ENCODE measurements around the gene PLEKHJ1. TPM values are rescaled to one million over a fixed set of nuclear protein-coding genes. Genes with fewer than 3 reads are reported as not detected.
A peak's percentile ranks its signal among the peaks of the same experiment; 100 is the strongest.

The PLEKHJ1 gene
- total and polyA plus RNA-seq, 9 of the 15 experiments (the other 6 are each of a cell fraction or from before 2014, with no cell fraction given): 1.5 to 188 (median 63.9) TPM

DNA sequence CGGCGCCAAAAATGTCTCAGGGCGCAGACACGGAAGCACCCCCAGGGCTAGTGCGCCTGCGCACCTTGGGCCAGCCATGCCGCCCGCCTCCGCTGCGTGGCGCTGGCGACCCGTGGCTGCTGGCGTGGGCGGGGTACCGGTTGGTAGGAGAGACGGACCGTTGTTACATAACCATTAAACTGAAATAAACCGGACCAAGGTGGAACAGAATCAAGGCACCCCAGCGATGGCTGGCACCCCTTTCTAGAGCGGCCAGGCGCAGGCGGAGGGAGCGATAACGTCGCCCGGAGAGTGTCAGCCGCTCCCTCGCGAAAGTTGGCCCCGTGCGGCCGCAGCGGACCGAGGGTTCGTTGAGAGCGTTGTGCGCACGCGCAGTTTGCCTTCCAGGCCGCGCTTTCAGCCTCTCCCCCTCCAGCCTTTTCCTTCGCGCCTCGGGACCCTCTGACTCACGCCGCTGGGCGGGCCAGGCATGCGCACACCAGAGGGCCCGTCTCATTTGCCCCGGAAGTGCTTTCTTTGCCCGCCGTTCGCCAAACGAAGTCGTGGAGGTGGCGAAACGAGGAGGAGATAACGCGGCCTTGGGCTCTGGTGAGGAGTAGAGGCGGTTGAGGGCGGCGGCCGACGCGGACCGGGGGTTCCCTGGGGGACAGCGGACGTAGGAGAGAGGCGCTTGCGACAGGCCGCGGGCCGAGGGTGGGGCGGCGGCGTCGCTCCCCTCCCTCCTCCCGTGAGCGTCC, at the start of gene PLEKHJ1, which contains the start of gene SF3A2 (continued):
- TF ChIP-seq, protein P1, sequence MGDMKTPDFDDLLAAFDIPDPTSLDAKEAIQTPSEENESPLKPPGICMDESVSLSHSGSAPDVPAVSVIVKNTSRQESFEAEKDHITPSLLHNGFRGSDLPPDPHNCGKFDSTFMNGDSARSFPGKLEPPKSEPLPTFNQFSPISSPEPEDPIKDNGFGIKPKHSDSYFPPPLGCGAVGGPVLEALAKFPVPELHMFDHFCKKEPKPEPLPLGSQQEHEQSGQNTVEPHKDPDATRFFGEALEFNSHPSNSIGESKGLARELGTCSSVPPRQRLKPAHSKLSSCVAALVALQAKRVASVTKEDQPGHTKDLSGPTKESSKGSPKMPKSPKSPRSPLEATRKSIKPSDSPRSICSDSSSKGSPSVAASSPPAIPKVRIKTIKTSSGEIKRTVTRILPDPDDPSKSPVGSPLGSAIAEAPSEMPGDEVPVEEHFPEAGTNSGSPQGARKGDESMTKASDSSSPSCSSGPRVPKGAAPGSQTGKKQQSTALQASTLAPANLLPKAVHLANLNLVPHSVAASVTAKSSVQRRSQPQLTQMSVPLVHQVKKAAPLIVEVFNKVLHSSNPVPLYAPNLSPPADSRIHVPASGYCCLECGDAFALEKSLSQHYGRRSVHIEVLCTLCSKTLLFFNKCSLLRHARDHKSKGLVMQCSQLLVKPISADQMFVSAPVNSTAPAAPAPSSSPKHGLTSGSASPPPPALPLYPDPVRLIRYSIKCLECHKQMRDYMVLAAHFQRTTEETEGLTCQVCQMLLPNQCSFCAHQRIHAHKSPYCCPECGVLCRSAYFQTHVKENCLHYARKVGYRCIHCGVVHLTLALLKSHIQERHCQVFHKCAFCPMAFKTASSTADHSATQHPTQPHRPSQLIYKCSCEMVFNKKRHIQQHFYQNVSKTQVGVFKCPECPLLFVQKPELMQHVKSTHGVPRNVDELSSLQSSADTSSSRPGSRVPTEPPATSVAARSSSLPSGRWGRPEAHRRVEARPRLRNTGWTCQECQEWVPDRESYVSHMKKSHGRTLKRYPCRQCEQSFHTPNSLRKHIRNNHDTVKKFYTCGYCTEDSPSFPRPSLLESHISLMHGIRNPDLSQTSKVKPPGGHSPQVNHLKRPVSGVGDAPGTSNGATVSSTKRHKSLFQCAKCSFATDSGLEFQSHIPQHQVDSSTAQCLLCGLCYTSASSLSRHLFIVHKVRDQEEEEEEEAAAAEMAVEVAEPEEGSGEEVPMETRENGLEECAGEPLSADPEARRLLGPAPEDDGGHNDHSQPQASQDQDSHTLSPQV (IDR thresholded peaks at IDR 0.05): peak; percentile 84
- TF ChIP-seq HMG20A (CRISPR knock-in tag; conservative IDR thresholded peaks at IDR 0.05) (no peak), NBN (IDR thresholded peaks at IDR 0.05; ENCODE audit: low read depth) (peak; percentile 45; the same call in 1 of the 2 replicates), CBX5 (IDR thresholded peaks at IDR 0.05; ENCODE audit: borderline replicate concordance, low read depth) (no peak), ARID4B (CRISPR knock-in tag; IDR thresholded peaks at IDR 0.05) (peak; percentile 93), UBTF (IDR thresholded peaks at IDR 0.05; ENCODE audit: borderline replicate concordance in 1 of 2, low read depth in 2 of 2, low read length in 2 of 2) (peak; percentile 27 to 89; a peak in 1 of 4 replicates), ZNF146 (CRISPR knock-in tag; IDR thresholded peaks at IDR 0.05; ENCODE audit: unreplicated experiment) (no peak), SMARCC2 (IDR thresholded peaks at IDR 0.05; ENCODE audit: low read depth) (no peak), FOXA1 (IDR thresholded peaks at IDR 0.05; ENCODE audit: borderline replicate concordance) (no peak), TAF15 (IDR thresholded peaks at IDR 0.05; ENCODE audit: low read depth, low read length) (no peak), ZNF282 (CRISPR knock-in tag; IDR thresholded peaks at IDR 0.05) (0 out of 2 replicates have a peak, but pooled peaks have one; percentile 50), U2AF2 (optimal IDR thresholded peaks at IDR 0.05; ENCODE audit: low read depth, low read length) (no peak), HDAC3 (IDR thresholded peaks at IDR 0.05; ENCODE audit: borderline replicate concordance, partially characterized antibody) (no peak)
- TF ChIP-seq, protein P2, sequence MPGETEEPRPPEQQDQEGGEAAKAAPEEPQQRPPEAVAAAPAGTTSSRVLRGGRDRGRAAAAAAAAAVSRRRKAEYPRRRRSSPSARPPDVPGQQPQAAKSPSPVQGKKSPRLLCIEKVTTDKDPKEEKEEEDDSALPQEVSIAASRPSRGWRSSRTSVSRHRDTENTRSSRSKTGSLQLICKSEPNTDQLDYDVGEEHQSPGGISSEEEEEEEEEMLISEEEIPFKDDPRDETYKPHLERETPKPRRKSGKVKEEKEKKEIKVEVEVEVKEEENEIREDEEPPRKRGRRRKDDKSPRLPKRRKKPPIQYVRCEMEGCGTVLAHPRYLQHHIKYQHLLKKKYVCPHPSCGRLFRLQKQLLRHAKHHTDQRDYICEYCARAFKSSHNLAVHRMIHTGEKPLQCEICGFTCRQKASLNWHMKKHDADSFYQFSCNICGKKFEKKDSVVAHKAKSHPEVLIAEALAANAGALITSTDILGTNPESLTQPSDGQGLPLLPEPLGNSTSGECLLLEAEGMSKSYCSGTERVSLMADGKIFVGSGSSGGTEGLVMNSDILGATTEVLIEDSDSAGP (CRISPR knock-in tag; IDR thresholded peaks at IDR 0.05): no peak

Data from K562 (cell line).